GM21717 (cell line): ENCODE results near the gene VBP1.
"Not testable (repeated sequence)": the region's sequence is repeated elsewhere in the genome, so short reads cannot be mapped to it uniquely, and the experiment has no call there.

ENCODE experiments used
- ATAC-seq: cut with Tn5 transposase; IDR thresholded peaks from one replicate; pipeline ENCODE4 v1.9.1; 2021; ENCODE audit warnings: mild to moderate bottlenecking, moderate library complexity; ENCODE audit not compliant: unreplicated experiment

VBP1 gene

DNA sequence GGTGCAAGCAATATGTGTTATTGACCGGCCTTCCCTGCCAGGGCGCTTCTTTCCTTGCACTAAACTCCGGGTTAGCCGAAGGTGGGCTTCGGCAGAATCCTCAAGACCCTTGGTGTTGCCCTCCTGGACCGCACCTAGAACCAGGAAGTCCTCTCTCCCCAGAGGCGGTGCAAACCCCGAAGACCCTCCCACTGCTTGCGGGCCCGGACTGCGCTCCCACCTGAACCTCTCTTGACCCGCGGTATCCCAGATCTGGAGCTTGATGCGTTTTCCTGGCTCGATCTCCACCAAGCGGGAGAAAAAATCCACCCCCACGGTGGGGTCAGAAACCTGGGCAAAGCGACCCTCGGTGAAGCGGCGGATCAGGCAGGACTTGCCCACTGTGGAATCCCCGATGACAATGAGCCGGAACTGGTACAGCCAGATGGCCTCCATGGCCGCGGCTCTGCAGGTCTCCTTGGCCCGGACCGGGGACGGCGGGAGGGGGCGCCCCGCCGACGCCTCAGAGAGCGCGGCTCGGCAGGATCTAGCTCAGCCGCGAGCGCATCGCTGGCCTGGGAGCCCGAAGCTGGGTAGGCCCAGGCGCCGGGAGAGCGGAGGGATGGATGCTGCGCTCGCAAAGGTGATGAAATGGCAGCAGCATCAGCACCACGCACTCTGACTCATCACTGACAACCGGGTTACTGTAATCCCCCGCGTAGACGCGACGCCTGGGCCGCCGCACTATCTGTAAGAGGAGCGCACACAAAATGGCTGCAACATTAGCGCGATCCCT is 47.8 kb downstream of the VBP1 start, which contains the start of gene RAB39B:
Gene RAB39B, minus strand, starts transcription at position 638 of the 775 bp plus-strand sequence. Its CDS starts 203 bp downstream, at position 435.
- peak; percentile 90 for ATAC-seq

DNA sequence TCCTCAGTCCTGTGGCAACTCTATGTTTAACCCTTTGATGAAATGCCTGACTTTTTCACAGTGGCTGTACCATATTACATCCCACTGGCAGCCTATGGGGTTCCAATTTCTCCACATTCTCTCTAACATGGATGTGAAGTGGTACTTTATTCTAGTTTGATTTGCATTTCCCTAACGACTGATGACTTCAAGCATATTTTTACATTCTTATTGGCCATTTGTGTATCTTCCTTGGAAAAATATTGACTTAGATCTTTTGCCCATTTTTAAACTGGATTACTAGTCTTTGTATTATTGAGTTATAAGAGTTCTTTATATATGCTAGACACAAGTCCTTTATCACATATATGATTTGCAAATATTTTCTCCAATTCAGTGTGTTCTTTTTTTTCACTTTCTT is 50.2 kb downstream of the VBP1 start:
- ATAC-seq = no peak

DNA sequence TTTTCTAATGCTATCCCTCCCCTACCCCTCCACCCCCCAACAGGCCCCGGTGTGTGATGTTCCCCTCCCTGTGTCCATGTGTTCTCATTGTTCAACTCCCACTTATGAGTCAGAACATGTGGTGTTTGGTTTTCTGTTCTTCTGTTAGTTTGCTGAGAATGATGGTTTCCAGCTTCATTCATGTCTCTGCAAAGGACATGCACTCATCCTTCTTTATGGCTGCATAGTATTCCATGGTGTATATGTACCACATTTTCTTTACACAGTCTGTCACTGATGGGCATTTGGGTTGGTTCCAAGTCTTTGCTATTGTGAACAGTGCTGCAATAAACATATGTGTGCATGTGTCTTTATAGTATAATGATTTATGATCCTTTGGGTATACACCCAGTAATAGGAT is 51.7 kb downstream of the VBP1 start:
- ATAC-seq = not testable (repeated sequence)

DNA sequence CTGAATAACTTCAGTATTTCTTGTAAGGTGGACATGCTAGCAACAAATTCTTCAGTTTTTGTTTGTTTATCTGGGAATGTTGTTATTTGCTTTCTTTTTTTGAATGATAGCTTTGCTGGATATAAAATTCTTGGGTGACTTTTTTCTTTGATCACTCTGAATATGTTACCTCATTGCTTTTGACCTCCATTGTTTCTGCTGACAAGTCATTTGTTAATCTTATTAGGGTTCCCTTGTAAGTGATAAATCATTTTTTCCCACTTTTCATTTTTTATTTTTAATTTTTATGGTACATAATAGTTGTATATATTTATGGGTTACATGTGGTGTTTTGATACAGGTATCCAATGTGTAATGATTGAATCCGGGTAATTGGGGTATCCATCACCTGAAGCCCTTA is 54.7 kb downstream of the VBP1 start:
- no peak for ATAC-seq

DNA sequence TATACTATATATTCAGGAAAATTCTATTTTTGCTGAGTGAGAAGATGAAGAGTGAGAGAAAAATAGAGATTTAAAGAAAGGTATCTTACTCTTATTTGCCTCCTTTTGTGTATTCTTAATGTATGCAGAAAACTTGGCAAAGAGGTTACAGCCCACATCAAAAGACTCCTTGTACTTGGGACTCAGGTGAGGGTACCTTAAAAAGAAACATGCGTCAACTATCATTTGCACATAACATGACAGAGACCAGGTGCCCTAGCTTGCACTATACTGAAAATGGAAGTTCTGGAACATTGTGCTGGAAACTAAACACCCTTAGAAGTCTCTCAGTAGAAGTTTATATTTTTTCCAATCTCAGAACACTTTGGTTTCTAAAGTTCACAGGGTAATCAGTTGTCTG is 63.6 kb downstream of the VBP1 start:
- ATAC-seq = no peak
